ENCODE results near the gene APBA1.

GRCh38 chr9:69499407-69499806, 172.8 kb downstream of the APBA1 start:
- TF ChIP-seq CTCF (IDR thresholded peaks at IDR 0.05; ENCODE audit: low read depth, low read length, poor library complexity, severe bottlenecking) (no peak), EZH2phosphoT487 (IDR thresholded peaks at IDR 0.05; ENCODE audit: borderline replicate concordance, low read length) (no peak)
